ENCODE data around the gene CACNA2D3. TPM values are rescaled to one million over a fixed set of nuclear protein-coding genes. Genes with fewer than 3 reads are reported as not detected.

Gene CACNA2D3
- total RNA-seq, 1 donor from 2014 or later = not detected

- H3K27me3 ChIP-seq = no peaks in the 10 kb centered on the region
- no peaks in the 10 kb centered on the region for H3K36me3 ChIP-seq
- H3K79me2 ChIP-seq (ENCODE audit: low read depth) = no peaks in the 10 kb centered on the region
- Mint-ChIP-seq H3K36me3 (no peaks in the 10 kb centered on the region), H3K27ac (no peak overlapping the region), H3K4me1 (no peaks in the 10 kb centered on the region), H3K4me3 (no peak overlapping the region), H3K27me3 (ENCODE audit: insufficient read depth, low read depth) (no peaks in the 10 kb centered on the region), H3K9me3 (no peaks in the 10 kb centered on the region)
- no peak overlapping the region for H3K27ac ChIP-seq
- H3K4me3 ChIP-seq = no peak overlapping the region
- no peaks in the 10 kb centered on the region for H3F3A ChIP-seq (ENCODE audit: low read depth)
- H3K4me2 ChIP-seq = no peak overlapping the region
- H4K20me1 ChIP-seq (ENCODE audit: low read depth) = no peaks in the 10 kb centered on the region
- no peak overlapping the region for H3K9ac ChIP-seq
- TF ChIP-seq EZH2phosphoT487 (IDR thresholded peaks at IDR 0.05) (no peak), EZH2 (IDR thresholded peaks at IDR 0.05) (no peak), CTCF (IDR thresholded peaks at IDR 0.05) (no peak)
- H2AFZ ChIP-seq (replicated peaks) = no peak overlapping the region
- H3K9me3 ChIP-seq (ENCODE audit: low read depth) = no peaks in the 10 kb centered on the region
- DNase-seq (ENCODE audit: low spot score) = no peak
- no peaks in the 10 kb centered on the region for H3K4me1 ChIP-seq
Observed at GRCh38 chr3:54366007-54366750, 243.8 kb downstream of the CACNA2D3 start.

DNA sequence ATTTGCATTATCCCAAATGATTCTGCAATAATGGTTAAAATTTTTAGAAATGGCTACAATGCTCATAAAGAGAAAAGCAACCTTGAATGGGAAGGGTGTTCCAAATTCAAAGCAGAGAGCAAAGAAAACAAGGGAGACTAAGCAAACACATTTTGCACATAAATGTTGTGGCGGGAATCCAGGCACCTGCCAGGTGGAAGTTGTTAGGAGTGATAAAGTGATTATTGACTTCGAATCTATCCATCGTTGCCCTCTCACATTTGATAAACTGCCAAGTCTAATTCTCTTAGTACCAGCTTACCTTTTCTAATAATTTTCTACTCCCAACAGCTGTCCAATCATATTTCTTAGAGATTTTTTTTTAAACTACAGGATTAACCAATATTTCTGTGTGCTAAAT lies 244.5 kb downstream of the CACNA2D3 start:
- no peak for DNase-seq (ENCODE audit: low spot score)
- H3K4me3 Mint-ChIP-seq = no peak overlapping the region
- Histone ChIP-seq H3K4me2 (no peak overlapping the region), H3K27ac (no peak overlapping the region), H3K79me2 (ENCODE audit: low read depth) (no peaks in the 10 kb centered on the region), H3K27me3 (no peaks in the 10 kb centered on the region), H3F3A (ENCODE audit: low read depth) (no peaks in the 10 kb centered on the region), H2AFZ (replicated peaks) (no peak overlapping the region), H3K36me3 (no peaks in the 10 kb centered on the region), H3K9ac (no peak overlapping the region), H3K9me3 (ENCODE audit: low read depth) (no peaks in the 10 kb centered on the region), H3K4me3 (no peak overlapping the region), H3K4me1 (no peaks in the 10 kb centered on the region), H4K20me1 (ENCODE audit: low read depth) (no peaks in the 10 kb centered on the region)
- TF ChIP-seq CTCF (IDR thresholded peaks at IDR 0.05) (no peak), EZH2phosphoT487 (IDR thresholded peaks at IDR 0.05) (no peak), EZH2 (IDR thresholded peaks at IDR 0.05) (no peak)
- no peaks in the 10 kb centered on the region for H3K4me1 Mint-ChIP-seq
- H3K27me3 Mint-ChIP-seq (ENCODE audit: insufficient read depth, low read depth) = no peaks in the 10 kb centered on the region
- no peak overlapping the region for H3K27ac Mint-ChIP-seq
- no peaks in the 10 kb centered on the region for H3K9me3 Mint-ChIP-seq
- no peaks in the 10 kb centered on the region for H3K36me3 Mint-ChIP-seq

GRCh38 chr3:54372232-54372631 lies 249.9 kb downstream of the CACNA2D3 start:
- Histone ChIP-seq H3K9ac (no peak overlapping the region), H3K36me3 (no peaks in the 10 kb centered on the region), H4K20me1 (ENCODE audit: low read depth) (no peaks in the 10 kb centered on the region), H3K4me2 (no peak overlapping the region), H3K4me3 (no peak overlapping the region), H3K4me1 (no peaks in the 10 kb centered on the region), H3K9me3 (ENCODE audit: low read depth) (no peaks in the 10 kb centered on the region), H2AFZ (replicated peaks) (no peak overlapping the region), H3K27me3 (no peaks in the 10 kb centered on the region), H3K27ac (no peak overlapping the region), H3F3A (ENCODE audit: low read depth) (no peaks in the 10 kb centered on the region), H3K79me2 (ENCODE audit: low read depth) (no peaks in the 10 kb centered on the region)
- Mint-ChIP-seq H3K9me3 (no peaks in the 10 kb centered on the region), H3K27me3 (ENCODE audit: insufficient read depth, low read depth) (no peaks in the 10 kb centered on the region), H3K4me1 (no peaks in the 10 kb centered on the region), H3K4me3 (no peak overlapping the region), H3K36me3 (no peaks in the 10 kb centered on the region), H3K27ac (no peak overlapping the region)
- TF ChIP-seq EZH2 (IDR thresholded peaks at IDR 0.05) = no peak
- no peak for TF ChIP-seq EZH2phosphoT487 (IDR thresholded peaks at IDR 0.05)
- no peak for TF ChIP-seq CTCF (IDR thresholded peaks at IDR 0.05)
- no peak for DNase-seq (ENCODE audit: low spot score)
